OCI-LY3 (cell line): ENCODE data around the gene DFFA.
A peak's percentile ranks its signal among the peaks of the same experiment; 100 is the strongest.

Experiments
- EZH2phosphoT487 ChIP-seq: fragments of 200-600 bp; shearing (Covaris generic); IDR thresholded peaks from 2 replicates; pipeline ENCODE4 v1.6.1; 2018; ENCODE audit warnings: antibody characterized with exemption, mixed run types, low read depth
- TF ChIP-seq, protein P1 (sequence below): fragments of 200-600, 300-600 bp; sonication (generic); IDR thresholded peaks from 2 replicates; pipeline ENCODE4 v1.5.1; 2014; ENCODE audit warnings: antibody characterized with exemption, low read length, low read depth

DNA sequence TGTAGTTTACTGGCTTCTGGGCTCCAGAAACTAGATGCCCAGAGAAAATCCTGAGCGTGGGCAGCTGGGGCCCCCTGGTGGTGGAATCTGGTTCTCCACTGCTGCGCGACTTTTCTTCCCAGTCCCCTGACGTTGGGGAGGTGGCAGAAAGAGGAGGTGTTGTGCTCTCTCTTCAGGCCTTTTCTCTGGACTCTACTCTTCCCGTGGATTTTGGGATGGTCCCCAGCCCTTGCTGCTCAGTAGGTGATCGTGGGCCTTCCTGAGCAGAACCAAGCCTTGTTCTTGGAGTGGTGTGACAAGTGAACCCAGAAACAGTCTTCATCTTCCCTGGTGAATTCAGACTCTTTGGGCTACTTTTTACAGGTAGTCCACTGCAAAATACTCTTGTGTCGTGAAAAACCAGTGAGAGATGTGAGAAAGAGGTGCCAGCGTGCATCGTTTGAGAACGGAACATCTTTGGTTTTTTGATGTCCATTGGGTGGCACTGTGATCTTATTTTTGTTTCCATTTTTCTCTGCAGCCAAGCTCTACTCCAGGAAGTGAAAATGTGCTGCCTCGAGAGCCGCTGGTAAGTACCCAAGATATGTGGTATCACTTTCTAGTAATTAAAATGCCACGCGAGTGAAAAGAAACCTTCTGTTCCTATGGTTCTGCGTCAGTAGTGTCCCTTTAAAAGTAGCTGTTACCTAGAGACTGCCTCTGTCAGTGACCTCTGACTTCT lies 22.6 kb upstream of the DFFA start:
- TF ChIP-seq, protein P1, sequence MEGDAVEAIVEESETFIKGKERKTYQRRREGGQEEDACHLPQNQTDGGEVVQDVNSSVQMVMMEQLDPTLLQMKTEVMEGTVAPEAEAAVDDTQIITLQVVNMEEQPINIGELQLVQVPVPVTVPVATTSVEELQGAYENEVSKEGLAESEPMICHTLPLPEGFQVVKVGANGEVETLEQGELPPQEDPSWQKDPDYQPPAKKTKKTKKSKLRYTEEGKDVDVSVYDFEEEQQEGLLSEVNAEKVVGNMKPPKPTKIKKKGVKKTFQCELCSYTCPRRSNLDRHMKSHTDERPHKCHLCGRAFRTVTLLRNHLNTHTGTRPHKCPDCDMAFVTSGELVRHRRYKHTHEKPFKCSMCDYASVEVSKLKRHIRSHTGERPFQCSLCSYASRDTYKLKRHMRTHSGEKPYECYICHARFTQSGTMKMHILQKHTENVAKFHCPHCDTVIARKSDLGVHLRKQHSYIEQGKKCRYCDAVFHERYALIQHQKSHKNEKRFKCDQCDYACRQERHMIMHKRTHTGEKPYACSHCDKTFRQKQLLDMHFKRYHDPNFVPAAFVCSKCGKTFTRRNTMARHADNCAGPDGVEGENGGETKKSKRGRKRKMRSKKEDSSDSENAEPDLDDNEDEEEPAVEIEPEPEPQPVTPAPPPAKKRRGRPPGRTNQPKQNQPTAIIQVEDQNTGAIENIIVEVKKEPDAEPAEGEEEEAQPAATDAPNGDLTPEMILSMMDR, result peak; percentile 75
- no peak for TF ChIP-seq EZH2phosphoT487
